HG03097 (cell line): Measurements from ENCODE around the gene TPSAB1.

Experiments used
- ATAC-seq: cut with Tn5 transposase; IDR thresholded peaks from one replicate; pipeline ENCODE4 v1.9.1; 2021; ENCODE audit not compliant: unreplicated experiment, low FRiP score

Gene TPSAB1

GRCh38 chr16:1209081-1209480, 31.4 kb upstream of the TPSAB1 start:
- no peak for ATAC-seq

- ATAC-seq = no peak
Measured at GRCh38 chr16:1210461-1210860, 30.0 kb upstream of the TPSAB1 start.

DNA sequence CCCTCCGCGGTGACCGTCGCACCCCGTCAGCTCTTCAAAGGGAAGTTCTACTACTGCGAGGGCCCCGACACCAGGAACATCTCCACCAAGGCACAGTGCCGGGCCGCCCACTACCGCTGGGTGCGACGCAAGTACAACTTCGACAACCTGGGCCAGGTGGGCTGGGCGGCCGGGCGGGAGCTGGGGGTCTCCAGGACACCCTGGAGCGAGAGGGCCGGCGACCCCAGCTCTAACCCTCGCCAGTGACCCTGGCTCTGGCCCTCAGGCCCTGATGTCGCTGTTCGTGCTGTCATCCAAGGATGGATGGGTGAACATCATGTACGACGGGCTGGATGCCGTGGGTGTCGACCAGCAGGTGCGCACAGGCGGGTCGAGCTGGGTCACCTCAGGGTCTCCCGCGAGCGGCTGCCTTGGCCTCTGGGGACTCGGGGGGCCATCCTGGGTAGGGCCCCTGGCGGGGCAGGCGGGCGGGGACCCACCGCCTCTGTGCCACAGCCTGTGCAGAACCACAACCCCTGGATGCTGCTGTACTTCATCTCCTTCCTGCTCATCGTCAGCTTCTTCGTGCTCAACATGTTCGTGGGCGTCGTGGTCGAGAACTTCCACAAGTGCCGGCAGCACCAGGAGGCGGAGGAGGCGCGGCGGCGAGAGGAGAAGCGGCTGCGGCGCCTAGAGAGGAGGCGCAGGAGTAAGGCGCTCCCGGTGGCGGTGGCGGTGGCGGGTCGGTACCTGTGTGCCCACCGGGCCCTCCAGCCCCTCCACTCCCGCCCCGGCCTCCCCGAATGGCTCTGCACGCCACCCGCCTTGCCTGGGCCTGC, 28.8 kb upstream of the TPSAB1 start:
- no peak for ATAC-seq

DNA sequence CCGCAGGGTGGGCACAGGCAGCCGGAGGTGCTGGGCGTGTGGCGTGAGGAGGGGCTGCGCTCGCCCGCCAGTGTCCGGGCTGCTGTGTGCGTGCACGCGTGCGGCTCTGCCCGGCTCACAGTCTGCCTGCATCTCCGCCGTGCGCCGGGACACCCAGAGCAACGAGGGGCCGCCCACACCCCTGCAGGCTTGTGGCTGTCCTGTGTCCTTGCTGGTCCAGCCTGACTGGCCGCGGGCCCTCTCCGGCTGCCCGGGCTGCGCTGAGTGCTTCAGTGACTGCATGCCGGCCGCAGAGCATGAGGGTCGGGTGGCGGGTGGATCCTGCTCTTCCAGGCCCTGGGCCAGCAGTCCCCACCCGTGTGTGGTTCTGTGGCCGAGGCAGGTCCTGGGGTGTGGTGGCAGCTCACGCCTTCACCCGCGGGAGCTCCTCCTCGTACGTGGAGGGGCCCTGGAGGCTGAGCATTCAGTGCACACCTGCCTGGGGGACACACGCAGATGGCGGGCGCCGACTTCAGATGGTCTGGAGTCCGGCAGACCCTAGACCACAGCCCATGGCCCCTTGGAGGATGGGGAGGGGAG, 27.8 kb upstream of the TPSAB1 start:
- ATAC-seq = no peak

- no peak for ATAC-seq
Measured at GRCh38 chr16:1213231-1213630, 27.3 kb upstream of the TPSAB1 start.

DNA sequence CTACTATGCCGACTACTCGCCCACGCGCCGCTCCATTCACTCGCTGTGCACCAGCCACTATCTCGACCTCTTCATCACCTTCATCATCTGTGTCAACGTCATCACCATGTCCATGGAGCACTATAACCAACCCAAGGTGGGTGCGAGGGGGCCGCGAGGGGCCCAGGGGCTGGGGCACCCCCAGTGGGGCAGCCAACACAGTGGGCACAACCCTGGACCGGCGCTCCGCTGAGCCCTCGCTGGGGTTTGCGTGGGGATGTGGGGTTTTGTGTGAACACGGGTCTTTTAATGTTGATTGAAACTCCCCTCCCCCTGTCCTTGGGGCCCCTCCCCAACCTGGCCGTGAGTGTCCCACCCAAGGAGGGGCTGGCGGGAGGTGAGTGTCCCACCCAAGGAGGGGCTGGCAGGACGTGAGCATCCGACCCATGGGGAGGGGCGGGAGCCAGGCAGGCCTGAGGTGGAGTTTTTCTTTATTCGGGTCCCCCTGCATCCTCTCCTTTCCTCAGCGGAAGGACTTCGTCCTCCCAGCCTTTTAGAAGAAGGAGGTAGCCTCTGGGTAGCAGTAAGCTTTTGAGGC, 26.6 kb upstream of the TPSAB1 start:
- ATAC-seq = no peak

- ATAC-seq = no peak
Measured at GRCh38 chr16:1214719-1215118, 25.8 kb upstream of the TPSAB1 start.

DNA sequence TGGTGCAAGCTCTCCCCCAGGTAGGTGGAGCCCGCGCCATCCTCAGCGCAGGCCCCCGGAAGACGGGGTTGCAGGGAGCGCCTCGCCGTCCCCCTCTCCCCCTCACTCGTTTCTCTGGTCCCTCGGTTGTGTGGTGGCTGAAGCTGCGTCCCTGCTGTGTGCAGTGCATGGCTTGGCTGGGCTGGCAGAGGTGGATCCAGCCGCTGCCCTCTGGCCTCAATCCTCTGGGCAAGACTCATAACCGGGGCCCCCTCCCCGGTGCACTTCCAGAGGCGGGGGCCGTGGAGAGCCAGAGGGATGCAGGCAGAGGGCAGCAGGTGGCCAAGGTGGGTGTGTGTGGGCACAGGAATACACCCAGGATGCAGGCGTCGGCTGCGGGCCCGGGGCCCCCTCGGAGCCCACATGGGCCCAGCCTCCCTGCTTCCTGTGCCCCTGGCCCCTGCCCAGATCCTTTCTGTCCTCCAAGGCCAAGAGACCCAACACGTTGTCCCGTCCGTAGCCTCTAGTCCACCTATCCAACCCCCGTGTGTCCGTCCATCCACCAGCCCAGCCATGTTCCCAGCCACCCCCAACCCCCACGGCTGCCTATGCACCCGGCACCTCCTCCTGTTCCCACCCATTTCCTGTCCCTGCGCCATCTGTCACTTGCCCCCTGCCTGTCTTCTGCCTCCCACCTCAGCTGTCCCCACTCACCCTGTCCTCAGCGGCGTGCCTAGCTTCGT, 24.8 kb upstream of the TPSAB1 start:
- ATAC-seq = no peak

DNA sequence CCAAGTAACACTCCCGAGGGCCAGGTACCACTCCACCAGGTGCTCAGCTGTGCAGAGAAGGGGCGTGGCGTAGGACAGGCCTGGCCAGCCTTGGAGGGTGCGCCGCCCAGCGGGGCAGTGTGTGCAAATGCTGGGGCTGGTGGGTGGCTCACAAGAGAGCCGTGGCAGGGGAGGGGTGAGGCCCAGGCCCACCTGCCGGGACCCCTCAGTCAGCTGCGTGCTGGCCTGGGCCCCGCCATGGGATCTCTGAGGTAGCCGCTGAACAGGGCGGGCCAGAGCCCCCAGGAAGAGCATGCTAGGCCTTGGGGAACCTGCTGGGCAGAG, 24.2 kb upstream of the TPSAB1 start:
- ATAC-seq = no peak

DNA sequence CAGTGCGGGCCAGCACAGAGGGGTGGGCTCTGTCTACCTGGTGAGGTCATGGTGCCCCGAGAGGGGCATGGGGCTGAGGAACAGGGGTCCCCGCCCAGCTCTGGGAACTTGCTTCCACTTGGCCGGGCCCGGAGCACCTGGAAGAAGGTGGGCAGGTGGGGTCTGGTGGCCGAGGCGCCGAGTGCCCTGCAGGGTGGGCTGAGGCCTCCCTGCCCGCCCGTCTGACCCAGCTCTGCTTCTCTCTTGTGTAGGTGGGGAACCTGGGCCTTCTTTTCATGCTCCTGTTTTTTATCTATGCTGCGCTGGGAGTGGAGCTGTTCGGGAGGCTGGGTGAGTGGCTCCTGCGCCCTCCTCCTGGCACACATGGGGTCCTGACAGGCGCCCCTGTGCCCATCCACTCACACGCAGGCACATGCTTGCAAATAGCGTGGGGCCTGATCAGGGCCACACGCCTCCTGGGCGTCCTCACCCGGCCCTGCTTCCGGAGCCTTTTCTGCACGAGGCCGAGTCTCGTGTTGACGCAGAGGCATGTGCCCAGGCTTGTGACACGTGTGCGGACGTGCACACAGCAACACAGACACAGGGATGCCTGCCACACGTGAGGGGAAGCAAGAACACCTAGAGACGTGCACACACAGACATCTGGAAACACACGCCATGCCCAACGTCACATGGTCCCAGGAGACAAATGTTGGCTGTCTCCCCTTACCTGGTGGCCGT, 23.7 kb upstream of the TPSAB1 start:
- ATAC-seq = no peak

- ATAC-seq = no peak
Measured at GRCh38 chr16:1217526-1217925, 23.0 kb upstream of the TPSAB1 start.

DNA sequence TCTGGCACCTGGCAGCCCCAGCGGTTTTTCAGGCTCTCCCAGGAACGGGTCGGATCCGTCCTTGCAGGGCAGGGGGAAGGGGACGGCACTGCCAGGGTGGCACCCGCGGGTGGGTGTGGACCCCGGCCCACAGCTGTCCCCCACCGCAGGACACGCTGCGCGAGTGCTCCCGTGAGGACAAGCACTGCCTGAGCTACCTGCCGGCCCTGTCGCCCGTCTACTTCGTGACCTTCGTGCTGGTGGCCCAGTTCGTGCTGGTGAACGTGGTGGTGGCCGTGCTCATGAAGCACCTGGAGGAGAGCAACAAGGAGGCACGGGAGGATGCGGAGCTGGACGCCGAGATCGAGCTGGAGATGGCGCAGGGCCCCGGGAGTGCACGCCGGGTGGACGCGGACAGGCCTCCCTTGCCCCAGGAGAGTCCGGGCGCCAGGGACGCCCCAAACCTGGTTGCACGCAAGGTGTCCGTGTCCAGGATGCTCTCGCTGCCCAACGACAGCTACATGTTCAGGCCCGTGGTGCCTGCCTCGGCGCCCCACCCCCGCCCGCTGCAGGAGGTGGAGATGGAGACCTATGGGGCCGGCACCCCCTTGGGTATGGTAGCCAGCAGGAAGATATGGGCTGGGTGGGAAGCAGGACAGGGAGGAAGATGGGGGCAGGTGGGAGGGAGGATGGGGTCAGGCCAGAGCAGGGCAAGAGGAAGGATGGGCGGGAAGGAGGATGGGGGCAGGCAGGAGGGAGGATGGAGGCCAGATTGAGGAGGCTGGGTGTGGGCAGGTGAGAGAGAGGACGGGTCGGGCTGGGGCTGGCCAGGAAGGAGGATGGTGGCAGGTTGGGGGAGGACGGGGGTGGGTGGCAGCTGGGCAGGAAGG, 22.2 kb upstream of the TPSAB1 start:
- ATAC-seq = no peak

DNA sequence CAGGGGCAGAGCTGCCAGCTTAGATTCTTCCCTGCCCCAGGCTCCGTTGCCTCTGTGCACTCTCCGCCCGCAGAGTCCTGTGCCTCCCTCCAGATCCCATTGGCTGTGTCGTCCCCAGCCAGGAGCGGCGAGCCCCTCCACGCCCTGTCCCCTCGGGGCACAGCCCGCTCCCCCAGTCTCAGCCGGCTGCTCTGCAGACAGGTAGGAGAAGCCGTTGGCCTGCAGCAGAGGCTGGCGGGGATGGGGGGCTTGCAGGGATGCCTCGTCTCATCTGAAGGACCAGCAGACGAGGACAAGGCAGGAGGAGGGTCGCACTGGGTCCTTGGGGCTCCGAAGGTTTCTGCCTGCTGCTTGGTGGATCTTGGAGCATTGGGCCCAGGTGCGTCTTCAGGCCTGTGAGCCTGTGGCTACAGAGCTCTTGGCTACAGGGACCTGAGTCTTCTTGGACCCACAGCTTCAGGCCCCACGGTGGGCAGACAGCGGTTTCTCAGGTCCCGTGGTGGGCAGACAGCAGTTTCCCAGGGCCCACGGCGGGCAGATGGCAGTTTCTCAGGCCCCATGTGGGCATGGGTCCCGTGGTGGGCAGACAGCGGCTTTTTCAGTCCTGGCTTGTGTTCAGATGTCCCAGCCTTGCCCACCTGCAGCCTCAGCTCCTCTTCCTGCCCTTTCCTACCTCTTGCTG, 21.4 kb upstream of the TPSAB1 start:
- ATAC-seq = no peak

- ATAC-seq = no peak
Measured at GRCh38 chr16:1220098-1220728, 20.3 kb upstream of the TPSAB1 start.

GRCh38 chr16:1220841-1221627, 19.5 kb upstream of the TPSAB1 start:
- no peak for ATAC-seq

GRCh38 chr16:1221628-1222552, 18.6 kb upstream of the TPSAB1 start:
- no peak for ATAC-seq
